HG02610 (cell line): Measurements from ENCODE around the gene KLHL29.
"Not testable (repeated sequence)": the region's sequence is repeated elsewhere in the genome, so short reads cannot be mapped to it uniquely, and the experiment has no call there.

Experiments
- ATAC-seq: cut with Tn5 transposase; IDR thresholded peaks from one replicate; pipeline ENCODE4 v1.9.1; 2021; ENCODE audit warnings: mild to moderate bottlenecking, moderate library complexity; ENCODE audit not compliant: unreplicated experiment

The KLHL29 gene

GRCh38 chr2:23734416-23734815, 349.4 kb downstream of the KLHL29 start:
- ATAC-seq: no peak

GRCh38 chr2:23736783-23737182, 351.8 kb downstream of the KLHL29 start:
- ATAC-seq: not testable (repeated sequence)

- ATAC-seq: peak; percentile 20
Measured at GRCh38 chr2:23745068-23745725, 360.2 kb downstream of the KLHL29 start.

- ATAC-seq: peak; percentile 64
Measured at GRCh38 chr2:23745726-23746105, 360.7 kb downstream of the KLHL29 start.

- ATAC-seq: peak; percentile 21
Measured at GRCh38 chr2:23746141-23746863, 361.3 kb downstream of the KLHL29 start.

GRCh38 chr2:23751747-23752265, 366.8 kb downstream of the KLHL29 start:
- ATAC-seq: no peak

GRCh38 chr2:23753291-23754010, 368.5 kb downstream of the KLHL29 start:
- ATAC-seq: no peak

GRCh38 chr2:23754970-23755369, 370.0 kb downstream of the KLHL29 start:
- ATAC-seq: no peak

GRCh38 chr2:23756593-23757292, 371.8 kb downstream of the KLHL29 start:
- ATAC-seq: no peak

- no peak for ATAC-seq
Measured at GRCh38 chr2:23757686-23758433, 372.9 kb downstream of the KLHL29 start.
